IMR-90 (cell line): ENCODE results near the gene RHOBTB3. TPM values are rescaled to one million over a fixed set of nuclear protein-coding genes. Genes with fewer than 3 reads are reported as not detected.

ENCODE experiments used
- ATAC-seq: fragments of 200-7000 bp; cut with Tn5 transposase; 2 replicates; pipeline ENCODE4 v1.9.1; 2020; ENCODE audit warnings: low read depth, mild to moderate bottlenecking, moderate library complexity
- BruUV-seq: library from RNA; stranded (reverse); fragments of 400-500 nt; replicated peaks from 2 replicates; lab custom pipeline; 2021; lab: Mats Ljungman, UMichigan
- CTCF ChIA-PET: fragments of 300-600 bp; formaldehyde crosslinking; extraction: SDS; loops from one replicate; lab custom pipeline; 2021; ENCODE audit warnings: antibody characterized with exemption; lab: Yijun Ruan, JAX
- POLR2A ChIA-PET: fragments of 300-600 bp; sonication (Branson Sonifier 250); formaldehyde crosslinking; loops from one replicate; lab custom pipeline; 2022; ENCODE audit warnings: antibody characterized with exemption; ENCODE audit not compliant: unreplicated experiment; lab: Charles Lee
- DNase-seq: peaks from one replicate; pipeline ENCODE4 v3.0.0; 2013
- H2AFZ ChIP-seq: replicated peaks from 2 replicates; pipeline ENCODE3; 2013; ENCODE audit warnings: low read length, mild to moderate bottlenecking; ENCODE audit not compliant: poor library complexity
- H2AK5ac ChIP-seq: 2 replicates; pipeline ENCODE4 v1.6.1; 2013; ENCODE audit warnings: low read depth, low read length, inconsistent platforms
- H2AK9ac ChIP-seq: replicated peaks from 2 replicates; pipeline ENCODE3; 2013; ENCODE audit warnings: mild to moderate bottlenecking, low read depth, low read length, moderate library complexity; ENCODE audit not compliant: poor library complexity
- H2BK120ac ChIP-seq: 2 replicates; pipeline ENCODE4 v1.6.1; 2013; ENCODE audit warnings: low read depth, low read length, inconsistent platforms
- H2BK15ac ChIP-seq: 3 replicates; pipeline ENCODE4 v1.6.1; 2013; ENCODE audit warnings: low read depth, low read length, inconsistent platforms
- H2BK20ac ChIP-seq: 2 replicates; pipeline ENCODE4 v1.6.1; 2013; ENCODE audit warnings: low read depth, mild to moderate bottlenecking, inconsistent platforms, low read length, moderate library complexity
- H2BK5ac ChIP-seq: 2 replicates; pipeline ENCODE4 v1.6.1; 2013; ENCODE audit warnings: mild to moderate bottlenecking, low read depth, low read length, inconsistent platforms; ENCODE audit not compliant: poor library complexity, severe bottlenecking
- H3K14ac ChIP-seq: replicated peaks from 2 replicates; pipeline ENCODE4 v1.6.1; 2013; ENCODE audit warnings: low read depth, low read length, inconsistent platforms
- H3K18ac ChIP-seq: 2 replicates; pipeline ENCODE4 v1.6.1; 2013; ENCODE audit warnings: low read depth, low read length, control low read depth
- H3K23ac ChIP-seq: 2 replicates; pipeline ENCODE4 v1.6.1; 2013; ENCODE audit warnings: low read depth, low read length, inconsistent platforms
- H3K27ac ChIP-seq: 2 replicates; pipeline ENCODE4 v1.5.1; 2013; ENCODE audit warnings: mild to moderate bottlenecking, control low read depth, low read length; ENCODE audit not compliant: insufficient read depth
- H3K27me3 ChIP-seq: 2 replicates; pipeline ENCODE4 v1.6.1; 2013; ENCODE audit warnings: low read length; ENCODE audit not compliant: control insufficient read depth, insufficient read depth
- H3K36me3 ChIP-seq: 2 replicates; pipeline ENCODE4 v1.6.1; 2013; ENCODE audit warnings: low read length, mixed read lengths; ENCODE audit not compliant: control insufficient read depth, insufficient read depth
- H3K4ac ChIP-seq: 2 replicates; pipeline ENCODE4 v1.6.1; 2013; ENCODE audit warnings: low read depth, low read length, inconsistent platforms
- H3K4me1 ChIP-seq: 2 replicates; pipeline ENCODE4 v1.6.1; 2013; ENCODE audit warnings: low read length, mixed read lengths; ENCODE audit not compliant: control insufficient read depth, insufficient read depth
- H3K4me2 ChIP-seq: 2 replicates; pipeline ENCODE4 v1.6.1; 2013; ENCODE audit warnings: low read depth, mild to moderate bottlenecking, control low read depth, low read length, moderate library complexity
- H3K4me3 ChIP-seq: 2 replicates; pipeline ENCODE4 v1.5.1; 2013; ENCODE audit warnings: low read depth, mild to moderate bottlenecking, control low read depth, low read length, moderate library complexity; ENCODE audit not compliant: insufficient read depth
- H3K56ac ChIP-seq: 2 replicates; pipeline ENCODE4 v1.6.1; 2013; ENCODE audit warnings: low read length, inconsistent platforms; ENCODE audit not compliant: insufficient read depth; ENCODE audit errors: extremely low read depth
- H3K79me1 ChIP-seq, 2 experiments: 2 replicates each; pipeline ENCODE4 v1.6.1; 2013; ENCODE audit warnings: low read length in 2 of 2, inconsistent platforms in 1 of 2, low read depth in 1 of 2
- H3K9ac ChIP-seq: 2 replicates; pipeline ENCODE4 v1.6.1; 2013; ENCODE audit warnings: low read depth, low read length, control low read depth
- H3K9me1 ChIP-seq: 2 replicates; pipeline ENCODE4 v1.6.1; 2013; ENCODE audit warnings: low read length, inconsistent platforms; ENCODE audit not compliant: insufficient read depth
- H3K9me3 ChIP-seq: 2 replicates; pipeline ENCODE4 v1.6.1; 2013; ENCODE audit warnings: low read length; ENCODE audit not compliant: control insufficient read depth, insufficient read depth
- H4K20me1 ChIP-seq: 2 replicates; pipeline ENCODE4 v1.6.1; 2013; ENCODE audit warnings: low read length, inconsistent platforms; ENCODE audit not compliant: insufficient read depth
- H4K5ac ChIP-seq: 2 replicates; pipeline ENCODE4 v1.6.1; 2013; ENCODE audit warnings: mild to moderate bottlenecking, low read depth, low read length, control low read depth
- H4K8ac ChIP-seq, 2 experiments: 2 replicates each; pipeline ENCODE4 v1.6.1; 2013; ENCODE audit warnings: low read depth in 2 of 2, low read length in 2 of 2, control low read depth in 1 of 2, inconsistent platforms in 1 of 2
- H4K91ac ChIP-seq: 2 replicates; pipeline ENCODE4 v1.6.1; 2013; ENCODE audit warnings: low read depth, low read length, inconsistent platforms; ENCODE audit not compliant: insufficient read depth
- MXI1 ChIP-seq: IDR thresholded peaks from 2 replicates; pipeline ENCODE4 v1.6.1; 2012; ENCODE audit warnings: low read depth, mild to moderate bottlenecking, low read length, moderate library complexity, borderline replicate concordance
- RCOR1 ChIP-seq: IDR thresholded peaks from 2 replicates; pipeline ENCODE4 v1.6.1; 2012; ENCODE audit warnings: mild to moderate bottlenecking, low read length, improper control_type of control experiment; ENCODE audit not compliant: insufficient replicate concordance
- SMC3 ChIP-seq: fragments of 150-350 bp; IDR thresholded peaks from 2 replicates; pipeline ENCODE4 v1.6.1; 2016; ENCODE audit warnings: low read depth, mild to moderate bottlenecking, antibody characterized with exemption, low read length, moderate library complexity
- WGBS, 2 experiments: methylation state at CpG; one replicate each; pipeline versions ENCODE4 v1.1.5 to v1.1.7; 2013; ENCODE audit warnings: missing lambda C conversion rate in 2 of 2; ENCODE audit not compliant: insufficient read length in 1 of 2; ENCODE audit errors: extremely low coverage in 2 of 2; 5-methylcytosine and 5-hydroxymethylcytosine counted together
- dilution Hi-C: fragments of 300-500 bp; cut with HindIII; formaldehyde crosslinking; loops from one replicate; pipeline ENCODE4 v1.14.3; 2018; ENCODE audit warnings: low sequenced_read_pairs; ENCODE audit not compliant: unreplicated experiment
- in situ Hi-C: fragments of 300-500 bp; cut with MboI; formaldehyde crosslinking; loops from 3 replicates; pipeline ENCODE4 v1.14.3; 2019; ENCODE audit warnings: low sequenced_read_pairs, inconsistent platforms, mixed read lengths
- intact Hi-C: fragments of 100-400 bp; cut with micrococcal nuclease; formaldehyde crosslinking; loops from 2 replicates; pipeline ENCODE4 v1.10.0; 2022
- polyA plus RNA-seq, 3 experiments: library from polyadenylated mRNA; depleted of rRNA; stranded (reverse); fragments of >200 nt; gene quantifications; 2 replicates each; pipeline ENCODE4 v1.2.3, GENCODE V29; 2012; ENCODE audit warnings: low replicate concordance in 1 of 3
- total RNA-seq: library from RNA; depleted of rRNA; stranded (reverse); fragments of >200 nt; gene quantifications from 2 replicates; pipeline ENCODE4 v1.2.3, GENCODE V29; 2012
- TF ChIP-seq, protein P1 (sequence below): conservative IDR thresholded peaks from 2 replicates; pipeline ENCODE4 v1.5.1; 2012; ENCODE audit warnings: mild to moderate bottlenecking, low read depth, low read length, improper control_type of control experiment
- TF ChIP-seq, protein P2 (sequence below): fragments of 150-350 bp; IDR thresholded peaks from 2 replicates; pipeline ENCODE4 v1.6.1; 2016; ENCODE audit warnings: low read depth, mild to moderate bottlenecking, low read length, moderate library complexity, borderline replicate concordance

The RHOBTB3 gene
- total and polyA plus RNA-seq, 2 of the 4 experiments (the other 2 are of a cell fraction) = 117 to 447 TPM

DNA sequence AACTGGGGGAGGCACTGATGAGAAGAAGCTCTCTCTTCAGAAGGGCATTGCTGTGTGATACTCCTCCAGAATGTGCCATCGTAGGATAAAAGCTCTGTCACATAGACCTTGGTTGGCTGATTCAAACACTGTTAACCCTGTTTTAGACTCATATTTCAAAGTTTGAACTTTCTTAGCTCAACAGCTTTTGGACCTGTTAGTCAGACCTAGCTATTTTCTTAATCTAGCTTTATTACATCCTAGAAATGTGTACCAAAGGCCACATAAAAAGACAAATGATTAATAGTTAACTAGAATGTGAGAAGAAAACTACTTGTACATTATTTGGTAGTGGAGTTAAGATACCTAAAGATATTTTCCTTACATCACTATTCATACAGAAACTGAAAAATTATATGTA is 4.3 kb downstream of the RHOBTB3 start:
- ChIA-PET POLR2A (interaction anchor here (0.5 to 1.0 kb wide), 4 partner anchors 25 to 106 kb away, joined by 3 read pairs; no protein-coding TSS in a partner anchor), CTCF (interaction anchor here (0.9 to 1.2 kb wide), 2 partner anchors 46 to 112 kb away, joined by 3 read pairs; no protein-coding TSS in a partner anchor)
- Histone ChIP-seq H2BK15ac (no peak overlapping the region), H3K27me3 (no peaks in the 10 kb centered on the region), H3K9ac (peak overlapping the region; percentile 79), H3K4me3 (peak overlapping the region; percentile 29), H4K5ac (peak overlapping the region; percentile 58; the same call in 1 of the 2 replicates), H2BK5ac (peak overlapping the region; percentile 48), H3K79me1 (peaks cover 22 to 67% of the 10 kb centered on the region in 2 experiments), H3K56ac (peak overlapping the region; percentile 14), H3K27ac (peak overlapping the region; percentile 71; the same call in 1 of the 2 replicates), H3K9me1 (peaks cover 18% of the 10 kb centered on the region), H2AK5ac (peak overlapping the region; percentile 51; the same call in 1 of the 2 replicates), H3K23ac (peak overlapping the region; percentile 31; the same call in 1 of the 2 replicates), H2AFZ (no peak overlapping the region), H2BK120ac (0 out of 2 replicates have a peak overlapping the region, but pooled peaks have one; percentile 12), H3K18ac (peak overlapping the region; percentile 71), H3K36me3 (peaks cover 29% of the 10 kb centered on the region), H3K4me2 (peak overlapping the region; percentile 95), H3K14ac (peak overlapping the region; percentile 50), H2AK9ac (peak overlapping the region; percentile 22), H3K4me1 (peaks cover 5% of the 10 kb centered on the region), H3K4ac (peak overlapping the region; percentile 28), H2BK20ac (peak overlapping the region; percentile 32; the same call in 1 of the 2 replicates), H4K20me1 (peaks cover 31% of the 10 kb centered on the region), H4K91ac (no peak overlapping the region), H3K9me3 (no peaks in the 10 kb centered on the region), H4K8ac (peak overlapping the region in 1 of 2 experiments; percentile 37; a peak in 2 of 4 replicates)
- ATAC-seq (no peak), DNase-seq (no peak)
- no TSS peak for BruUV-seq
- TF ChIP-seq, protein P1, sequence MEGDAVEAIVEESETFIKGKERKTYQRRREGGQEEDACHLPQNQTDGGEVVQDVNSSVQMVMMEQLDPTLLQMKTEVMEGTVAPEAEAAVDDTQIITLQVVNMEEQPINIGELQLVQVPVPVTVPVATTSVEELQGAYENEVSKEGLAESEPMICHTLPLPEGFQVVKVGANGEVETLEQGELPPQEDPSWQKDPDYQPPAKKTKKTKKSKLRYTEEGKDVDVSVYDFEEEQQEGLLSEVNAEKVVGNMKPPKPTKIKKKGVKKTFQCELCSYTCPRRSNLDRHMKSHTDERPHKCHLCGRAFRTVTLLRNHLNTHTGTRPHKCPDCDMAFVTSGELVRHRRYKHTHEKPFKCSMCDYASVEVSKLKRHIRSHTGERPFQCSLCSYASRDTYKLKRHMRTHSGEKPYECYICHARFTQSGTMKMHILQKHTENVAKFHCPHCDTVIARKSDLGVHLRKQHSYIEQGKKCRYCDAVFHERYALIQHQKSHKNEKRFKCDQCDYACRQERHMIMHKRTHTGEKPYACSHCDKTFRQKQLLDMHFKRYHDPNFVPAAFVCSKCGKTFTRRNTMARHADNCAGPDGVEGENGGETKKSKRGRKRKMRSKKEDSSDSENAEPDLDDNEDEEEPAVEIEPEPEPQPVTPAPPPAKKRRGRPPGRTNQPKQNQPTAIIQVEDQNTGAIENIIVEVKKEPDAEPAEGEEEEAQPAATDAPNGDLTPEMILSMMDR = no peak
- TF ChIP-seq, protein P2, sequence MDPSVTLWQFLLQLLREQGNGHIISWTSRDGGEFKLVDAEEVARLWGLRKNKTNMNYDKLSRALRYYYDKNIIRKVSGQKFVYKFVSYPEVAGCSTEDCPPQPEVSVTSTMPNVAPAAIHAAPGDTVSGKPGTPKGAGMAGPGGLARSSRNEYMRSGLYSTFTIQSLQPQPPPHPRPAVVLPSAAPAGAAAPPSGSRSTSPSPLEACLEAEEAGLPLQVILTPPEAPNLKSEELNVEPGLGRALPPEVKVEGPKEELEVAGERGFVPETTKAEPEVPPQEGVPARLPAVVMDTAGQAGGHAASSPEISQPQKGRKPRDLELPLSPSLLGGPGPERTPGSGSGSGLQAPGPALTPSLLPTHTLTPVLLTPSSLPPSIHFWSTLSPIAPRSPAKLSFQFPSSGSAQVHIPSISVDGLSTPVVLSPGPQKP = no peak
- TF ChIP-seq MXI1 (no peak), RCOR1 (no peak), SMC3 (no peak)
- WGBS, 2 experiments = 40% methylated on average over 1 of the region's 1 CpG; no CpG with 5 or more reads in 1 of the 2 experiments
- intact Hi-C loops = loop anchor here (2.0 to 10.0 kb wide), 2 partner anchors 87 to 181 kb away; partner anchors contain the start of genes ARSK, GLRX and SKIC3
- dilution Hi-C loops = no loop called here
- in situ Hi-C loops = no loop called here
